GM18517 (cell line): Measurements from ENCODE around the gene AFF3.
"Not testable (repeated sequence)": the region's sequence is repeated elsewhere in the genome, so short reads cannot be mapped to it uniquely, and the experiment has no call there.

Source experiments
- ATAC-seq: cut with Tn5 transposase; IDR thresholded peaks from one replicate; pipeline ENCODE4 v1.9.1; 2021; ENCODE audit warnings: mild to moderate bottlenecking, moderate library complexity; ENCODE audit not compliant: unreplicated experiment

Gene AFF3

GRCh38 chr2:99775585-99775984 is 366.8 kb downstream of the AFF3 start:
- ATAC-seq: no peak

GRCh38 chr2:99773642-99774041 is 368.7 kb downstream of the AFF3 start:
- ATAC-seq: not testable (repeated sequence)

- ATAC-seq: no peak
These were observed 369.6 kb downstream of the AFF3 start for GRCh38 chr2:99772591-99773331.

DNA sequence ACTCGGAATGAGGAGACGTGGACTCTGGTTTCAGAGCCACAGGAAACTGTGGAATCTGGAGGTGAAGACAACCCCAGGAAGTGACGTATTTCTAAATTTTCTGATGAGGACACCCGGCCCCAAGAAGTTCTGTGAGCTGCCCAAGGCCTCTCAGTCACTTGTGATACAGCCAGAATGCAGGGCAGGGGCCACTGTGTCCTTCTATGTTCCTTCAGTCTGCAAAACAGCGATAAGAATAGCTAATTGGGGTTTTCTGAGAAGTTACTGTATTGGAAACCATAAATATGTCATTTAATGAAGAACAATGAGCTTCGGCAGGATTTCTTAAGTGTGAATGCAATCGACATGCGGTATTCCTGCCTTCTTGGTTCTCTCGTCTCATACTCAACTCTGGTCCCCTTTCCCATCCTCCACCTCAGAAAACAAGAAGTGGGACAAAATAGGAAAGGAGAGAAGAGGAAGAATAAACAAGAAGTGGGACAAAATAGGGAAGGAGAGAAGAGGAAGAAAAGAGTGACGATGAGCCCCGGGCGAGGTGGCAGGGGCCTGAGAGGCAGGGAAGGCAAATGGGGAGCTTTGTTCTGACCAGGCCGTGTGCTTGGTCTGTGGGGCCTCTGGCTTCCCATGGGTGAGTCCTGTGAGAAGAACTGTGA is 370.6 kb downstream of the AFF3 start:
- ATAC-seq: no peak

DNA sequence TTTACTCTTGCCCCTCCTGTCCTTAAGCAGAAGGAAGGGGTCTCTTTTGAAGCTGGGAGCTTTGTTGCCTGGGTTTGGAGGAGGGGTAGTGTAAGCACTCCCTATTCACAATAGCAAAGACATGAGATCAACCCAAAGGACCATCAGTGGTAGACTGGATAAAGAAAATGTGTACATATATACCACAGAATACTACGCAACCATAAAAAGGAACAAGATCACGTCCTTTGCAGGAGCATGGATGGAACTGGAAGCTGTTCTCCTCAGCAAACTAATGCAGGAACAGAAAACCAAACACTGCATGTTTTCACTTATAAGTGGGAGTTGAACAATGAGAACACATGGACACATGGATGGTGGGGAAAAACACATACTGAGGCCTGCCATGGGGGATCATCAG is 371.5 kb downstream of the AFF3 start:
- no peak for ATAC-seq

DNA sequence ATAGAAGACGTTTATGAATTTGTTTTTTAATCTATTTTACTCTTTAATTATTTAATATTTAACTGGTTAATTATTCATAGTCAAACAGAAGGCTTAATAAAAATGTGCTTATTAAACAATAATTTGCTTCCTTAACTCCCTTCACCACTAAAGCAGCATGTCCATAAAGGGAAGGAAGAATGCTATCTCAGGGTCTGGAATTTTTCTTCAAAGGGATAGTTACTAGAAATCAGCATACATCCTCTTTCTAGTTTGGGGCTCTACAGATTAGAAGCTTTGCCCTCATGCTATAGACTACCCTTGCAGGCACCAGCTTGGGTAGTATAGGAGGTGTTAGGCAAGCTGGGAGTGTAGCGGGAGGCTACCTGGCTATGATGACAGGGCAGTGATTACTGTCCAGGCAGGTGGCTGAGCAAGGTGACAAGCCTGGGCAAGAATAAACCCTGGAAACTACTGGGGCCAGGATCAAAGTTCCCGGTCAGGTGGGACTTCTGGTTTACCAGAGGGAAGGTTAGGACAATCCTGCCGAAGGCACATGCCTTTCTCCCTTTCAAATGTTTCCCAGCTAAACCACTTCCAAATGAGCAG is 376.6 kb downstream of the AFF3 start:
- ATAC-seq: no peak

DNA sequence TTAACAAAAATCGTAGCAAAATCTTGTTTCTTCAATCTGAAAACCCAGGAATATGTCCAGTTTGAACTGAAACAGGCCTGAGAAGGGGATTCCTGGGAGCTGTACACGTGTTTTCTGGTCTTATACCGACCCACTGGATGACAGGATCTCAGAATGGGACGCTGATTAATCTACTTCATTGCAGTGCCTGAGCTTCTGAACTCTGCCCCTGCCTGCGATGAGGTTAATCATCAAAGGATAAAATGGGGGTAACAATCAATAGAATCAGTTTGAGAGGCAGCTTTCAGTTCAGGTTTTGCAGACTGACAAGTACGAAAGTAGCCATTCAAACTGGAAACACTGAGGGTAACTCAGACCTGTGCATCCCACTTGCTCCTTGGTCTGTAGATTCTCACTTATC is 378.6 kb downstream of the AFF3 start:
- no peak for ATAC-seq

DNA sequence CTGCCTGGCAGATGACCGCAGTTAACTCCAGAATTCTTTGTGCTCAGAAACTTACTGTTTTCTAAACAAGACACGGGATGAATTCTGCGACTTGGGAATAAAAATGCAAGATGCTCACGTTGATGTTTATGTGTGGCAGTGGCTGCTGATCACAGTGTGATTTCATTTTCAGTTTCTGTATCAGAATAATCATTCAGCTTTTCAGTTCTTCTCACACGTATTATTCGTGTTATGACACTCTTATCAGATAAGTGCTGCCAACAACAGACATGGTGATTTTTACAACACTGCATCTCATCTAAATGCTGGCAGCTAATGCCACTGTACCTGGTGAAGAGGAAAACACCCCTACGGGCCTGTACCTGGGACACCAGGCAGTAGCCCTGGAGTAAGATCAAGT is 379.7 kb downstream of the AFF3 start:
- ATAC-seq: no peak

DNA sequence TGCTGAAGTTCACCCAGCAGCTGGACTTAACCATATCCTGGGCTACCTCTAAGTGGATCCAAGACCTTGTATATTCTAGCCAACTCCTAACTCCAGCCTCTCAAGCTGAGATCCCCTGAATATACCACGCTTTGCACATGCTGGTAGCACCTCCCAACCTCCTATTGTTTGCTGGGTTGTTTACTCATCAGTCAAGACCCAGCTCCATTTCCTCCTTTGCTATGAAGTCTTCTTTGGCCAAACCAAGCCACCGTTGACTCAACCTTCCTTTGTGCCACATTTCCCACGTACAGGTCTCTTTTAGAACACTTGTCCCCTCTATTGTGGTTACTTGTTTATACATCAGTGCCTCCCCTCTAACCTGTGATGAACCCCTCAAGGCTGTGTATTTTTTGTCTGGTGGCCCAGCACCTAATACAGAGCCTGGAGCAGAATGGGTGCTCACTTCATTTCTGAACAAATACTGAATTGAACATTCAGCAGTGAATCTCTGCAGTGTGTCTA is 384.7 kb downstream of the AFF3 start:
- ATAC-seq: no peak

DNA sequence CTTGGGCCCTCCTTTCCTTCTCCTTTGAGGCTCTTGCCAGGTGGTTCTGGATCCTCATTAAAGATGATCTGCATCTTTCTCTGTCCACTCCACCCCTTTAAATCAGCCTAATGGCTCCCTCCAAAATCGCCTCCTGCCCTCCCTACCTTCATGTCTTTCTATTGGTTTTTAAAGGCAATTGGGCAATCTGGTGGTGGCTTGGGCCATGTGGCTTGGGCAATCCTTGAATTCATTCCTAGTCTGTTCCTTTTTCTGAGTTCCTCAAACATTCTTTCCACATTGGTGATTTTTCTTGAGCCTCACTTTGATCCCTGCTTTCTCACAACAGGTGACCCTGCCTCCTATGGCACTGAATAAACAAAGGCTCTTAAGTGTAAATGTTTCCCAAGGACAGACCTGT is 386.3 kb downstream of the AFF3 start:
- ATAC-seq: no peak

- ATAC-seq: no peak
These were observed 388.2 kb downstream of the AFF3 start for GRCh38 chr2:99754210-99754609.

GRCh38 chr2:99753505-99753904 is 388.9 kb downstream of the AFF3 start:
- no peak for ATAC-seq

DNA sequence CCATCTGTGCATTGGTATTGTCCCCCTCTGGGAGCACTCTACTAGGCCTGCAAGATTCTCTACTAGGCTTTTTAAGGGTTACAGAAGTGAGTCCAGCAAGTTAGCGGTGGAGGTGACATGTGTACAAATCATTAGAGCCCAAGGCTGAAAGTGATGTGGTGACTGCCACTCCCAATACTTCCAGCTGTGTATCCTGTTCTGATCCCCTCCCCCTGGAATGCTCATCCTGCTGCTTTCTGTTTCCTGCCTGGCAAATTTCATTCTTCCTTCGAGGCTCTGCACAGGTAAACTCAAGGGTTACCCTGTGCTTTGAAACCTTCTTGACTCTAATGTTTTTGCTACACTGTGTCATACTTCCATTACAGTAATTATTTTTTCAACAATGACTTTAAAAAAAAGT is 394.0 kb downstream of the AFF3 start:
- ATAC-seq: no peak

DNA sequence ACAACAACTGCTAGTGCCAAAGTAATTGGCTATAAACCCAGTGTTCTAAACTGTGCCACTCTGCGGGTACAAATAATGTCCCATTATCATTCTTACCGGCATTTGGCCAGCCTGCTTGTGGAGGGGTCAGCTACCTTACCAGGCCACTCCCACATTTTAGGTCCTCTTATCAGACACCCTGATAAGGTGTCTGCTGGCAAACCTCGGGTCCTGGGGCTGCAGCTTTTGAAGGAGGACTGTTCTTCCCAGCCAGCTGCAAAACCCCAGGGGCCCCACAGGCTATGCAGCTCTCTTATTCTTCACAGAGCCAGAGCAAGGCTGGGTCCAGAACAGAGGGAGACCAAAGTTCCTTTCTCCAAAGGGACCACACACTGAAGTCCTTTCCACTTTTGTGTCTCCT is 394.5 kb downstream of the AFF3 start:
- ATAC-seq: no peak

- ATAC-seq: no peak
These were observed 399.2 kb downstream of the AFF3 start for GRCh38 chr2:99743146-99743545.

- ATAC-seq: no peak
These were observed 404.9 kb downstream of the AFF3 start for GRCh38 chr2:99737537-99737936.

DNA sequence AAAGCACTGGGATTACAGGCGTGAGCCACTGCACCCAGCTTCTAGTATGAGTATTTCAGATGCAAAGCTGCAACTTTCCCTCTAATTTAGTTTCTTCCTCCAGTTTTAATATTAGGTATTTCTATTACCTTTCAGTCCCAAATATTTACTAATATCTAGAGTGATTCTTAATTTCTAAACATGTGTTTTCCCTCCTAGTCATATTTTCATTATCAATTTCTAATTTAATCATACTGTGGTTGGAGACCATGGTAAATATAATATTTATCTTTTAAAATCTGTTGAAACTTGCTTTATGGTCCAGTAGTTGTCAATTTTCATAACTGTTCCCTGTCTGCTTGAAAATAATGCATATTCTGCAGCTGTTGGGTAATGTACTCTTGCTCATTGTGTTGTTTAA is 406.6 kb downstream of the AFF3 start:
- no peak for ATAC-seq

- ATAC-seq: not testable (repeated sequence)
These were observed 407.1 kb downstream of the AFF3 start for GRCh38 chr2:99735314-99735713.

- ATAC-seq: no peak
These were observed 408.2 kb downstream of the AFF3 start for GRCh38 chr2:99734236-99734635.

GRCh38 chr2:99729104-99730025 is 413.0 kb downstream of the AFF3 start:
- no peak for ATAC-seq

GRCh38 chr2:99728166-99728565 is 414.2 kb downstream of the AFF3 start:
- no peak for ATAC-seq
